Natural killer cell treated with Interleukin-12 subunit alpha and Interleukin-12 subunit beta and Interleukin-15 and Interleukin-18, amount 100 ng/mL, for 72 hours (primary cell): ENCODE measurements around the gene ACAP2. TPM values are rescaled to one million over a fixed set of nuclear protein-coding genes. Genes with fewer than 3 reads are reported as not detected.

Source experiments
- ATAC-seq, 2 donors: fragments of 150-1000 bp; cut with Tn5 transposase in 1 of 2; sonication (Bioruptor Pico), chemical (Tn5 transposase) in 1 of 2; 2 replicates each; pipeline ENCODE4 v1.10.0; 2021
- DNase-seq: peaks from one replicate; pipeline ENCODE4 v3.0.0; 2022; ENCODE audit warnings: low spot score
- H3K27ac Mint-ChIP-seq, 2 donors: 1 replicate in 1 of 2; 2 replicates in 1 of 2; pipeline ENCODE4 v1.8.0; 2022; ENCODE audit warnings: mixed read lengths in 2 of 2, mild to moderate bottlenecking in 1 of 2, moderate library complexity in 1 of 2
- H3K27me3 Mint-ChIP-seq, 2 donors: 1 replicate in 1 of 2; 2 replicates in 1 of 2; pipeline ENCODE4 v1.8.0; 2022; ENCODE audit warnings: mixed read lengths in 2 of 2
- H3K36me3 Mint-ChIP-seq: one replicate; pipeline ENCODE4 v1.8.0; 2022; ENCODE audit warnings: mixed read lengths
- H3K4me1 Mint-ChIP-seq, 2 donors: 1 replicate in 1 of 2; 2 replicates in 1 of 2; pipeline ENCODE4 v1.8.0; 2022; ENCODE audit warnings: low read depth in 2 of 2, mixed read lengths in 2 of 2, mild to moderate bottlenecking in 1 of 2
- H3K4me3 Mint-ChIP-seq: one replicate; pipeline ENCODE4 v1.8.0; 2022; ENCODE audit warnings: mixed read lengths
- H3K9me3 Mint-ChIP-seq: 2 replicates; pipeline ENCODE4 v1.8.0; 2022; ENCODE audit warnings: mixed read lengths
- total RNA-seq, 2 donors: library from RNA; stranded (reverse); gene quantifications; one replicate each; pipeline ENCODE4 v1.2.3, GENCODE V29; 2022

ACAP2 gene
- total RNA-seq, 2 donors from 2014 or later, result 48.1 to 60.0 TPM

GRCh38 chr3:195284842-195285241, 158.0 kb downstream of the ACAP2 start:
- H3K9me3 Mint-ChIP-seq, result no peaks in the 10 kb centered on the region
- H3K27me3 Mint-ChIP-seq, result no peaks in the 10 kb centered on the region
- no peak overlapping the region for H3K27ac Mint-ChIP-seq
- ATAC-seq, result no peak
- H3K36me3 Mint-ChIP-seq, result peaks cover 9% of the 10 kb centered on the region
- no peaks in the 10 kb centered on the region for H3K4me1 Mint-ChIP-seq
- no peak overlapping the region for H3K4me3 Mint-ChIP-seq
- DNase-seq, result no peak

DNA sequence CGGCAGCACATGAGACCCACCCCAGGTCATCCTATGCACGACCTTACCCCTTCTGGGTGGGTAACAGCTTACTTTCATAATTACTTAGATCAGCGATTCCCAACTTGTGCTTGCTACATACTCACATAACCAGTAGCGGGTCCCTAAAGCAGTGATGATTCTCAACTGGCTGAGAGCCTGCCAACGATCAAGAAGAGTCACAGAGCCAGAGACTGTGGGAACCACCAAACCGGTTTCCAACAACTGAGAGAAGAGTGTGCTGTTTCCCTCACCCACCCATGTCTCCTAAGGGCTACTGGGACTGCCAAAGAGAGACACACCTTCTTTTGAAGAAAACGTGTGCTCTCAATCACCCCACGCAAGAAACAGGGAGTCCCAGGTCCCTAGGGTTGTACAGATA, 159.9 kb downstream of the ACAP2 start:
- no peaks in the 10 kb centered on the region for H3K27me3 Mint-ChIP-seq
- H3K4me1 Mint-ChIP-seq, result no peaks in the 10 kb centered on the region
- peaks cover 4% of the 10 kb centered on the region for H3K36me3 Mint-ChIP-seq
- H3K27ac Mint-ChIP-seq, result peak overlapping the region in 1 of 2 donors; percentile 53
- ATAC-seq (no peak), DNase-seq (no peak)
- H3K9me3 Mint-ChIP-seq, result no peaks in the 10 kb centered on the region
- H3K4me3 Mint-ChIP-seq, result no peak overlapping the region

DNA sequence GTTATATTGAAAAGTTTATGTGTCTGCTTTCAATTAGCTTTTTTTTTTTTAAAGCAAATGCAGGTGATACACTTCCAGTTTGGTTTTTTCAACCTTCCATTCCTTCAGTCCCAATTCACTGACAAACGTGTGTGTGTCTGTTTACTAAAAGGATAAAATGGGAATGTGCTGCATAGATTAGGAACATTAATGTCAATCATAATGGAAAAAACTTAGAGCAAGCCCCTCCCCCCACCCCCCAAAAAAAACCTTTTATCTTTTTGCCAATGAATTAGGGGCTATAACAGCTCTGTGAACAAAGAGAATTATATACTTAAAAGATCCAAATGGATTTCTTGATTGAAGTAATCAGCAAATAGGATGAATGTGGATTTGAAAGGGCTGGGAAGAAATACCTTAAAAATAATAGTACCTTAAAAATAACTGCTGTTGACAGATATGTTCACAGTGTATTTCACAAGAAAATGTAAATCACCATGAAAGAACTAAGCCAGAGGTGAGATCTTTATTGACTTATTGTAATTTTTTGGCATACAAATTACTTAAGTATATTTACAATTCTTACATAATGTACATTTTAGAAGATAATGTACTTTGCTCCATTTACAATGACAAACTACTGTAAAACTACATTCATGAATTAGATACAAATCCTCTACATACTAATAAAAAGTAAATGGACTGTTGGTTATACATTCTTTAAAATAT, 168.4 kb downstream of the ACAP2 start:
- no peak overlapping the region for H3K27ac Mint-ChIP-seq
- H3K4me1 Mint-ChIP-seq, result peaks cover 15 to 16% of the 10 kb centered on the region in 2 donors
- H3K27me3 Mint-ChIP-seq, result no peaks in the 10 kb centered on the region
- ATAC-seq, result no peak
- DNase-seq, result no peak
- H3K4me3 Mint-ChIP-seq, result no peak overlapping the region
- H3K9me3 Mint-ChIP-seq, result no peaks in the 10 kb centered on the region
- H3K36me3 Mint-ChIP-seq, result no peaks in the 10 kb centered on the region

DNA sequence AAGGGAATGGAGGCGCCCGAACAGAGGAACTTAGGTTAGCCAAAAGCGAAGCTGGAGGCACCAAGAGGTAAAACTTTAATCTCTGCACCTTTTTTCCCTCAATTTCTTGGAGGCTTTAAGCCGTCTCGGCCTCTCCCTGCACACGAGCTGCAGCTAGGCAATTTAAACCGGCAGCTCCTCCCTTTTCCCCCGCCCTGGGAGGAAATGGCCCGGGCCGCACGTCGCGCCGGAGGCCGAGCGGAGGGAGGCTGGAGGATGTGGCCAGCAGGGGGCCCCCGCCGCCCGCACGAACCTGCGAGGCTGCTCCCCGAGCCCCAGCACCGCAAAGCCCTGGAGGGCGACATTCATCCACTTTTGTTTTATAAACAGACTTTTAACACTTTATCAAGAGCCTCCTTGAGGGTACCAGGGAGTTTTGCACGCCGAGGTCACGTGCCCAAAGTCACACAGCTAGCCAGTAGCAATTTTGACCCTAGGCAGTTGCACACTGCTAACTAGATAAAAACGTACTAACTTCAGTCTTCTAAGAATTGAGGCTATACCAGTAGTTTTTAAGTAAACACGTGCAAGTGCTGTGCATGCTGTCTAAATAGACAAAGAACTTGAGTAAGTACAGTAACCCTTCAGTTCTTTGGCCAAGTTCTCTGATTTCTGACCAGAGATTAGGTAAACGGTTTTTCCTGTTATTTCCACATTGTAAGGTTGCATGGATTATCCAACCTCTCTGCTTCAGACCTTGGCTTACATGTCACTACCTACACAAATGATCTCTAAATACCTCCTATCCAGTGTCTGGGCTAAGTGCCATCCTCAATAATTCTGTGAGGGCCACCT, 171.2 kb downstream of the ACAP2 start:
- peaks cover 26 to 28% of the 10 kb centered on the region in 2 donors for H3K4me1 Mint-ChIP-seq

DNA sequence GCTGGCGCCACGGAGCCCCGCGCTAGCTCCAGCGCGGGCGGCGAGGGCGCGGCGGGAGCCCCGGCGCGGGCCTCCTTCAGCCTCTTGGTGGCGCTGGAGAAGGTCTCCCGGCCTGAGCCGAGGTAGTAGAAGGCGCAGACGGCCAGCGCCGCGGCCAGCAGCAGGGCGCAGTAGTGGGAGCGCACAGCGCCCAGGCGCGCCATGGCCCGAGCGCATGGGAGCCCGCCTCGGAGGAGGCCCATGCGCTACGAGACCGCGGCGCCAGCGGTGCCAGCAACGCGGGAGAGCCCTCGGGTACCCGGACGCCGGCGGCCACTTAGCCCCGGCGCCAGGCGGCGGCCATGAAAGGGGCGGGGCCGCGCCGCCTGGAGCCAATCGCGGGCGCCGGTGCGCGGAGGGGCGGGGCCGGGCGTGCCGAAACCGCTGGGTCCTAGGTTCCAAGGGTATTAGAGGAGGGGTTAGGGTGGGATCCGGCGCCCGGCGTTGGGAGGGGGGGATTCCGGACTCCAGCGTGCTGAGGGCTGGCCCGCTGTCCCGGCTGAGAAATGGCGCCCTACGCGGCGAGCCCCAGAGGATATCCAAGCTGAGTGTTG, 171.9 kb downstream of the ACAP2 start, which contains the start of gene XXYLT1:
Gene XXYLT1, minus strand, starts transcription at position 343 of the 593 bp plus-strand sequence. Its CDS starts 101 bp downstream, at position 242.
- peak within 1 kb of the TSS; percentile 86 for H3K4me3 Mint-ChIP-seq
- no peaks in the 10 kb centered on the region for H3K36me3 Mint-ChIP-seq
- peak; percentile 94 to 96 for ATAC-seq
- H3K27ac Mint-ChIP-seq, result peak within 1 kb of the TSS; percentile 62 to 82
- H3K4me1 Mint-ChIP-seq, result peaks cover 26 to 28% of the 10 kb centered on the region in 2 donors
- DNase-seq, result peak; percentile 91
- H3K27me3 Mint-ChIP-seq, result no peaks in the 10 kb centered on the region
- no peaks in the 10 kb centered on the region for H3K9me3 Mint-ChIP-seq

More for the DNA sequence above, 171.2 kb downstream of the ACAP2 start:
- ATAC-seq (peak; percentile 87), DNase-seq (peak; percentile 94)
- Mint-ChIP-seq H3K4me3 (peak overlapping the region; percentile 86), H3K27ac (peak overlapping the region; percentile 62 to 82), H3K36me3 (no peaks in the 10 kb centered on the region), H3K9me3 (no peaks in the 10 kb centered on the region), H3K27me3 (no peaks in the 10 kb centered on the region)

GRCh38 chr3:195270079-195270816, 172.6 kb downstream of the ACAP2 start:
- ATAC-seq (peak; percentile 0 to 4), DNase-seq (no peak)
- Mint-ChIP-seq H3K4me1 (peaks cover 26 to 28% of the 10 kb centered on the region in 2 donors), H3K9me3 (no peaks in the 10 kb centered on the region), H3K4me3 (peak overlapping the region; percentile 86), H3K27ac (peak overlapping the region; percentile 9 to 51), H3K27me3 (no peaks in the 10 kb centered on the region), H3K36me3 (no peaks in the 10 kb centered on the region)

- Mint-ChIP-seq H3K27ac (peak overlapping the region; percentile 9 to 51), H3K4me3 (peak overlapping the region; percentile 86), H3K27me3 (no peaks in the 10 kb centered on the region), H3K36me3 (no peaks in the 10 kb centered on the region), H3K4me1 (peaks cover 26 to 28% of the 10 kb centered on the region in 2 donors), H3K9me3 (no peaks in the 10 kb centered on the region)
- DNase-seq (no peak), ATAC-seq (no peak)
Observed at GRCh38 chr3:195269375-195270078, 173.3 kb downstream of the ACAP2 start.

- peaks cover 26 to 28% of the 10 kb centered on the region in 2 donors for H3K4me1 Mint-ChIP-seq
- no peaks in the 10 kb centered on the region for H3K36me3 Mint-ChIP-seq
- H3K4me3 Mint-ChIP-seq, result peak overlapping the region; percentile 74
- H3K27me3 Mint-ChIP-seq, result no peaks in the 10 kb centered on the region
- H3K9me3 Mint-ChIP-seq, result no peaks in the 10 kb centered on the region
- DNase-seq, result no peak
- peak overlapping the region in 1 of 2 donors; percentile 31 for H3K27ac Mint-ChIP-seq
- no peak for ATAC-seq
Observed at GRCh38 chr3:195268576-195269309, 174.1 kb downstream of the ACAP2 start.

- no peak for DNase-seq
- Mint-ChIP-seq H3K9me3 (no peaks in the 10 kb centered on the region), H3K27ac (no peak overlapping the region), H3K27me3 (no peaks in the 10 kb centered on the region), H3K4me3 (no peak overlapping the region), H3K4me1 (peaks cover 25 to 26% of the 10 kb centered on the region in 2 donors), H3K36me3 (no peaks in the 10 kb centered on the region)
- ATAC-seq, result no peak
Observed at GRCh38 chr3:195267096-195267495, 175.7 kb downstream of the ACAP2 start.

GRCh38 chr3:195266428-195266827, 176.4 kb downstream of the ACAP2 start:
- ATAC-seq (no peak), DNase-seq (no peak)
- Mint-ChIP-seq H3K27me3 (no peaks in the 10 kb centered on the region), H3K27ac (no peak overlapping the region), H3K4me1 (peaks cover 19 to 20% of the 10 kb centered on the region in 2 donors), H3K36me3 (no peaks in the 10 kb centered on the region), H3K9me3 (no peaks in the 10 kb centered on the region), H3K4me3 (no peak overlapping the region)

- no peak for ATAC-seq
Observed at GRCh38 chr3:195265363-195265976, 177.3 kb downstream of the ACAP2 start.

More at GRCh38 chr3:195265363-195265976, 177.3 kb downstream of the ACAP2 start:
- no peak overlapping the region for H3K27ac Mint-ChIP-seq
- H3K4me1 Mint-ChIP-seq, result peaks cover 22 to 28% of the 10 kb centered on the region in 2 donors
- no peaks in the 10 kb centered on the region for H3K36me3 Mint-ChIP-seq
- H3K27me3 Mint-ChIP-seq, result no peaks in the 10 kb centered on the region
- no peaks in the 10 kb centered on the region for H3K9me3 Mint-ChIP-seq
- no peak overlapping the region for H3K4me3 Mint-ChIP-seq
- DNase-seq, result no peak
